HG02973 (cell line): ENCODE measurements around the gene CNN3.

Source experiments
- ATAC-seq: cut with Tn5 transposase; IDR thresholded peaks from one replicate; pipeline ENCODE4 v1.9.1; 2021; ENCODE audit warnings: moderate library complexity; ENCODE audit not compliant: unreplicated experiment

The CNN3 gene

GRCh38 chr1:94925004-94925403 is 1.9 kb downstream of the CNN3 start:
- no peak for ATAC-seq

GRCh38 chr1:94922761-94923331 is 4.1 kb downstream of the CNN3 start:
- ATAC-seq: no peak

GRCh38 chr1:94921977-94922376 is 4.9 kb downstream of the CNN3 start:
- no peak for ATAC-seq

- no peak for ATAC-seq
Observed at GRCh38 chr1:94920061-94920460, 6.8 kb downstream of the CNN3 start.

GRCh38 chr1:94919241-94920030 is 7.5 kb downstream of the CNN3 start:
- no peak for ATAC-seq

- ATAC-seq: no peak
Observed at GRCh38 chr1:94917251-94917650, 9.7 kb downstream of the CNN3 start.

- no peak for ATAC-seq
Observed at GRCh38 chr1:94912263-94913184, 14.4 kb downstream of the CNN3 start.

GRCh38 chr1:94909486-94909885 is 17.4 kb downstream of the CNN3 start:
- ATAC-seq: no peak

- ATAC-seq: no peak
Observed at GRCh38 chr1:94908965-94909364, 17.9 kb downstream of the CNN3 start.

GRCh38 chr1:94908190-94908589 is 18.7 kb downstream of the CNN3 start:
- ATAC-seq: no peak

- ATAC-seq: no peak
Observed at GRCh38 chr1:94907136-94907535, 19.8 kb downstream of the CNN3 start.

- no peak for ATAC-seq
Observed at GRCh38 chr1:94906382-94906781, 20.5 kb downstream of the CNN3 start.

GRCh38 chr1:94905207-94905606 is 21.7 kb downstream of the CNN3 start:
- ATAC-seq: no peak

- no peak for ATAC-seq
Observed at GRCh38 chr1:94903280-94904009, 23.5 kb downstream of the CNN3 start.

GRCh38 chr1:94901841-94902240 is 25.1 kb downstream of the CNN3 start:
- no peak for ATAC-seq

GRCh38 chr1:94899756-94900155 is 27.2 kb downstream of the CNN3 start:
- ATAC-seq: no peak

GRCh38 chr1:94898491-94899385 is 28.2 kb downstream of the CNN3 start:
- no peak for ATAC-seq

- ATAC-seq: no peak
Observed at GRCh38 chr1:94895518-94895917, 31.4 kb downstream of the CNN3 start.

GRCh38 chr1:94894630-94895029 is 32.3 kb downstream of the CNN3 start:
- ATAC-seq: no peak
